ENCODE measurements around the gene FNDC3B. TPM values are rescaled to one million over a fixed set of nuclear protein-coding genes. Genes with fewer than 3 reads are reported as not detected.

FNDC3B gene
- total RNA-seq, 1 donor from 2014 or later, result 68.5 TPM

- Histone ChIP-seq H3K9me3 (no peaks in the 10 kb centered on the region), H3K4me3 (no peak overlapping the region), H3K36me3 (peaks cover 0 to 37% of the 10 kb centered on the region in 2 donors), H3K27me3 (no peaks in the 10 kb centered on the region), H3K4me1 (peaks cover 7% of the 10 kb centered on the region), H3K27ac (peak overlapping the region; percentile 14)
- DNase-seq (ENCODE audit: extremely low spot score in 2 of 2), result no peak
- TF ChIP-seq CTCF (IDR thresholded peaks at IDR 0.05), result peak; percentile 60 to 90 (median 85)
- no peak for TF ChIP-seq POLR2A (IDR thresholded peaks at IDR 0.05)
- intact Hi-C loops (cut with DNase I), result loop anchor here (10.0 kb wide), 1 partner anchor 288 kb away; no protein-coding TSS in a partner anchor
Measured at GRCh38 chr3:172332256-172333041, 293.1 kb downstream of the FNDC3B start.

GRCh38 chr3:172333042-172333377 lies 293.6 kb downstream of the FNDC3B start:
- no peak for DNase-seq (ENCODE audit: extremely low spot score in 2 of 2)
- peaks cover 7% of the 10 kb centered on the region for H3K4me1 ChIP-seq
- no peaks in the 10 kb centered on the region for H3K9me3 ChIP-seq
- intact Hi-C loops (cut with DNase I), result loop anchor here (10.0 kb wide), 1 partner anchor 288 kb away; no protein-coding TSS in a partner anchor
- peaks cover 0 to 37% of the 10 kb centered on the region in 2 donors for H3K36me3 ChIP-seq
- TF ChIP-seq CTCF (IDR thresholded peaks at IDR 0.05) (no peak), POLR2A (IDR thresholded peaks at IDR 0.05) (no peak), POLR2AphosphoS5 (IDR thresholded peaks at IDR 0.05; ENCODE audit: insufficient read depth in 1 of 2, low read depth in 1 of 2) (no peak)
- H3K27ac ChIP-seq, result no peak overlapping the region
- H3K4me3 ChIP-seq, result no peak overlapping the region
- no peaks in the 10 kb centered on the region for H3K27me3 ChIP-seq

GRCh38 chr3:172333692-172334457 lies 294.5 kb downstream of the FNDC3B start:
- intact Hi-C loops (cut with DNase I), result loop anchor here (10.0 kb wide), 1 partner anchor 289 kb away; no protein-coding TSS in a partner anchor
- H3K36me3 ChIP-seq, result peaks cover 0 to 31% of the 10 kb centered on the region in 2 donors
- no peak for DNase-seq (ENCODE audit: extremely low spot score in 2 of 2)
- no peak overlapping the region for H3K27ac ChIP-seq
- no peak overlapping the region for H3K4me3 ChIP-seq
- no peaks in the 10 kb centered on the region for H3K27me3 ChIP-seq
- H3K4me1 ChIP-seq, result peaks cover 7% of the 10 kb centered on the region
- H3K9me3 ChIP-seq, result no peaks in the 10 kb centered on the region
- TF ChIP-seq POLR2A (IDR thresholded peaks at IDR 0.05), result no peak
- TF ChIP-seq CTCF (IDR thresholded peaks at IDR 0.05), result no peak
- TF ChIP-seq POLR2AphosphoS5 (IDR thresholded peaks at IDR 0.05; ENCODE audit: insufficient read depth in 1 of 2, low read depth in 1 of 2), result no peak

- no peak overlapping the region for H3K27ac ChIP-seq
- no peak for DNase-seq (ENCODE audit: extremely low spot score in 2 of 2)
- H3K36me3 ChIP-seq, result peaks cover 0 to 23% of the 10 kb centered on the region in 2 donors
- H3K9me3 ChIP-seq, result no peaks in the 10 kb centered on the region
- peaks cover 7% of the 10 kb centered on the region for H3K4me1 ChIP-seq
- intact Hi-C loops (cut with DNase I), result loop anchor here (10.0 kb wide), 1 partner anchor 290 kb away; no protein-coding TSS in a partner anchor
- TF ChIP-seq CTCF (IDR thresholded peaks at IDR 0.05), result no peak
- no peak for TF ChIP-seq POLR2A (IDR thresholded peaks at IDR 0.05)
- TF ChIP-seq POLR2AphosphoS5 (IDR thresholded peaks at IDR 0.05; ENCODE audit: insufficient read depth in 1 of 2, low read depth in 1 of 2), result no peak
- H3K4me3 ChIP-seq, result no peak overlapping the region
- H3K27me3 ChIP-seq, result no peaks in the 10 kb centered on the region
Measured at GRCh38 chr3:172334671-172335207, 295.4 kb downstream of the FNDC3B start.

Measured in vagina (tissue), 2 donors.